Activated T-cell treated with anti-CD3 and anti-CD28 coated beads, Interleukin-2, amount 50 U/mL, for 24 hours (primary cell): ENCODE results near the gene TRAIP.
A peak's percentile ranks its signal among the peaks of the same experiment; 100 is the strongest.
"Not testable (repeated sequence)": the region's sequence is repeated elsewhere in the genome, so short reads cannot be mapped to it uniquely, and the experiment has no call there.

Source experiments
- DNase-seq: peaks from one replicate; pipeline ENCODE4 v3.0.0-alpha.2; 2020
- H3K27ac Mint-ChIP-seq: 2 replicates; pipeline ENCODE4 v1.8.0; 2020; ENCODE audit warnings: mild to moderate bottlenecking, mixed read lengths
- H3K27me3 Mint-ChIP-seq: 2 replicates; pipeline ENCODE4 v1.8.0; 2020; ENCODE audit warnings: mixed read lengths
- H3K36me3 Mint-ChIP-seq: 2 replicates; pipeline ENCODE4 v1.8.0; 2020; ENCODE audit warnings: low read depth, mixed read lengths
- H3K4me1 Mint-ChIP-seq: 2 replicates; pipeline ENCODE4 v1.8.0; 2020; ENCODE audit warnings: low read depth, mixed read lengths
- H3K4me3 Mint-ChIP-seq: 2 replicates; pipeline ENCODE4 v1.8.0; 2020; ENCODE audit warnings: mild to moderate bottlenecking, moderate library complexity, mixed read lengths
- H3K9me3 Mint-ChIP-seq: 2 replicates; pipeline ENCODE4 v1.8.0; 2020; ENCODE audit warnings: mixed read lengths

Gene TRAIP, protein sequence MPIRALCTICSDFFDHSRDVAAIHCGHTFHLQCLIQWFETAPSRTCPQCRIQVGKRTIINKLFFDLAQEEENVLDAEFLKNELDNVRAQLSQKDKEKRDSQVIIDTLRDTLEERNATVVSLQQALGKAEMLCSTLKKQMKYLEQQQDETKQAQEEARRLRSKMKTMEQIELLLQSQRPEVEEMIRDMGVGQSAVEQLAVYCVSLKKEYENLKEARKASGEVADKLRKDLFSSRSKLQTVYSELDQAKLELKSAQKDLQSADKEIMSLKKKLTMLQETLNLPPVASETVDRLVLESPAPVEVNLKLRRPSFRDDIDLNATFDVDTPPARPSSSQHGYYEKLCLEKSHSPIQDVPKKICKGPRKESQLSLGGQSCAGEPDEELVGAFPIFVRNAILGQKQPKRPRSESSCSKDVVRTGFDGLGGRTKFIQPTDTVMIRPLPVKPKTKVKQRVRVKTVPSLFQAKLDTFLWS

DNA sequence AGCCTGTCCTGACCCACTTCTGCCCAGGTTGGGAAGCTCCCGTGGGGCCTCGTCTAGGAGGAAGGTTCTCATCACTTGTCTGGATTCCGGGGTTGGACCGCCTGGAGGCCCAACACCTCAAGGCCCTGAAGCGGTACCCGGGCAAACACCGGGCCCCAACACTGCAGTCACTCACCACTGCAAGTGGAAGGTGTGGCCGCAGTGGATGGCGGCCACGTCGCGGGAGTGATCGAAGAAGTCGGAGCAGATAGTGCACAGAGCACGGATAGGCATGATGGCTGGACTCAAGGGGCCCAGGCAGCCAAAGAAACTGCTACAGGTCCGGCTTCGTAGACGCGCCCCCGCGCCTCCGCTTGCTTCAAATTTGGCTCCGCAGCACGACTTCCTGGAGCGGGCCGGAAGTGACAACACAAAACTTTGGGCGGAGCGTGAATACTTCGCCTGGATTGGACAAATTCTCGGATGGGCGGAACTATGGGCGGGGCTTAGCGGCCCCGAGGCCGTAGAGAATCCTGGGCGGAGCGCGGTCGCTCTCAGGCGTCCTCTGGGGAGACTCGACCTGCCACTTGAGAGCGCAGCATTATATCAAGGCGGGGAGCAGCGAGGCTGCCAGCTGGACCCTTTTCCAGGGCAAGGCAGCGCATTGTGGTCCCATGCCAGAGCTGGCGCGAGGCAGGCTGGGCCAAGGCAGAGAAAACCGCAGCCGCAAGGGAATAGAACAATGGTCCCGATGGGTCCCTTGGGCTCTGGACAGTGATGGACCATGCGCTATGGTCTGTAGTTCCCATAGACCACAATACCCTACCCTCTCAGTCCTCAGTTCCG, at the start of gene TRAIP:
Gene TRAIP, minus strand, starts transcription at position 384 of the 825 bp plus-strand sequence. Its CDS starts 111 bp downstream, at position 273.
- H3K27me3 Mint-ChIP-seq, result no peaks in the 10 kb centered on the region
- peak; percentile 97 for DNase-seq
- peaks cover 19% of the 10 kb centered on the region for H3K4me1 Mint-ChIP-seq
- peak within 1 kb of the TSS; percentile 97 for H3K4me3 Mint-ChIP-seq
- H3K9me3 Mint-ChIP-seq, result no peaks in the 10 kb centered on the region
- peak within 1 kb of the TSS; percentile 92 for H3K27ac Mint-ChIP-seq
- peaks cover 10% of the 10 kb centered on the region for H3K36me3 Mint-ChIP-seq

DNA sequence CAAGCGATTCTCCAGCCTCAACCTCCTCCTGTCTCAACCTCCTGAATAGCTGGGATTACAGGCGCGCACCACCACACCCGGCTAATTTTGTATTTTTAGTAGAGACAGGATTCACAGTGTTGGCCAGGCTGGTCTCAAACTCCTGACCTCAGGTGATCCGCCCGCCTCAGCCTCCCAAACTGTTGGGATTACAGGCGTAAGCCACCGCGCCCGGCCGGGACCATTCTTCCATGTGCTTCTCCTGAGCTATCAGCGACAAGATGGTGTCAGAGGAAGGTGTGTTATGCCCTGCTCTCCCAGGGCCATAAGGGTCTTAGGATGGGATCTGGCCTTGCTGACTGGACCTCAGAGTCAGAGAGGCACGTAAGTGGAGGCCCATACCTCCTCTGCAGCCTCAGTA, 48.1 kb upstream of the TRAIP start:
- H3K36me3 Mint-ChIP-seq, H3K27me3 Mint-ChIP-seq, H3K9me3 Mint-ChIP-seq, DNase-seq: not testable (repeated sequence)
- H3K4me1 Mint-ChIP-seq, result peaks cover 30% of the 10 kb centered on the region
- peak overlapping the region; percentile 81 for H3K4me3 Mint-ChIP-seq
- peak overlapping the region; percentile 90 for H3K27ac Mint-ChIP-seq

DNA sequence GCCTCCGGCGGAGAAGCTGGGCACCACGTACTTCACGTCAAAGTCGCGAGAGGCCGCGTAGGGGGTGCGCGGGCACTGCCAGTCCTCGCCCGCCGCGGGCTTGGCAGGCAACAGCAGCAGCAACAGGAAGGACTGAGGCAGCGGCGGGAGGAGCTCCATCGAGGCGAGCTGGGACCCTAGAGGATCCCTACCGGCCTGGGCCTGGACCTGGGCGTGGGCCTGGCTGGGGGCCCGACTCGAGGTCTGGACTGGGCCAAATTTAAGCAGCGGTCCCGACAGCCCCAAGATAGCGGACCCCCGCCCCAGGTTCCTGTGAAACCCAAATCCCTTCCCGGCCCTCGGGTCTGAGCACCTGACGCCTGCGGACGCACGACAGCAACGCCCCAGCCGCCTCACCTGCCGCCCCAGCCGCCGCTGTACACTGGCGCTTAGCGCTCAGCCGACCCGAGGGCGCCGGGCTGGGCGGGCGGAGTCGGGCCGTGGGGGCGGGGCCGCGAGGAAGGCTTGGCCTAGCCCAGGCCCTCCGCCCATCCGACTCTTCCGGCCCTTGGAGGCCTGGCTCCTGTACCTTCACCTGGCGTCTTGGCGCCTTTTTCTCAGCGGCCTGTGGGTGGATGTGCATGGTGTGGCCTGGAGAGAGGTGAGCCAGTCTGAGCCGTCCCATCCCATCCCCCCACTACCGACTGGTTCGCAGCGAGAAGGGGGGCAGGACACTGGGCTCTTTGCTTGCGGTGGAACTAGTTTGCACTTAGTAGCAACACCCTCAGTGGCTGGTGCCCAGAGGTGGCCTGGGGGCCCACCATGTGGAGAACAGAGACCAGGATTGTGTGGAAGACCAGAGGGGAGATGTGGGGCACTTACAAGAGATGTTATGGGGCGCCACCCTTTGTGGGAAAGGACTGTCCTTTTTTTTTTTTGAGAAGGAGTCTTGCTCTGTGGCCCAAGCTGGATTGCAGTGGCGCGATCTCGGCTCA, 47.4 kb upstream of the TRAIP start, which contains the start of gene MST1R:
Gene MST1R, minus strand, starts transcription at position 423 of the 974 bp plus-strand sequence. Its CDS starts 264 bp downstream, at position 159.
- Mint-ChIP-seq H3K4me3 (peak within 1 kb of the TSS; percentile 81), H3K27me3 (no peaks in the 10 kb centered on the region), H3K4me1 (peaks cover 30% of the 10 kb centered on the region)

DNA sequence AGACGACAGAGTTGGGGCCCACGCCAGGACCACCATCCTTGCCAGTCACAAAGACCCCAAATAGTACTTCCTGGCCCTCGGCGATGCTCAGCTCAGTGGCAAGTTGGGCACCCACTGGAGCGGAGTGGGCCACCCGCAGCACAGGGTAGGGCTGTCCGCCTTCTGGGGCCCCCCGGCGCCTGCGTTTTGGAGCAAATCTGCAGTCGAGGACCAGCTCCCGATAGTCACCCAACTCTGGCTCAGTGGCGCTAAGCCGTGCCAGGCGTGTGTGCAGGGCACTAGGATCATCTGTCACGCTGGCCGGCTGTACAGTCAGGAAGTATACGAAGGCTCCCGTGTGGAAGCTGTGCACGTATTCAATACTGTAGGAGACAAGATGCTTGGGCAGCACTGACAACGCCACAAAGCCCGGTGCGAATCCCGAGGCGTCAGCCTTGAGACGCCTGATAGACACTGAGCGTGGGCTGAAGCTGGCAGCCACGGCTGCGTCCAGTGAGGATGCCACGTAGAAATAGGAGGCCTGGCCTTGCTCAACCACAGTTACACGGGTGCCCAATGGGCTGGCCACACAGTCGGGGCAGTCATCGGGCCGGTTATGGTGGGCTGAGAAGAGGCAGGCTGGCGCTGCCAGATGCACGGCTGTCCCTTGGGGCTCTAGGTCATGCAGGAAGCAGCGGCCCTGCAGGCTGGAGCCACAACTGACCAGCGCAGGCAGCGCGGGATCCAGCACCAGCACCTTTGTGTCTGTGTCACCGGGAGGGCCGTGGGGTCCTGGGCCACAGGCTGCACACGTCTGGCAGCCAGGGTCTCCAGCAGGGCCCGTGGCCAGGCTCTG, 46.4 kb upstream of the TRAIP start:
- Mint-ChIP-seq H3K27ac (no peak overlapping the region), H3K9me3 (no peaks in the 10 kb centered on the region), H3K4me1 (peaks cover 30% of the 10 kb centered on the region), H3K4me3 (no peak overlapping the region), H3K36me3 (peaks cover 2% of the 10 kb centered on the region), H3K27me3 (no peaks in the 10 kb centered on the region)
- DNase-seq, result no peak

More for the DNA sequence above, 47.4 kb upstream of the TRAIP start, which contains the start of gene MST1R:
- peak; percentile 88 for DNase-seq
- H3K27ac Mint-ChIP-seq, result peak within 1 kb of the TSS; percentile 90
- H3K9me3 Mint-ChIP-seq, result no peaks in the 10 kb centered on the region
- peaks cover 2% of the 10 kb centered on the region for H3K36me3 Mint-ChIP-seq

DNA sequence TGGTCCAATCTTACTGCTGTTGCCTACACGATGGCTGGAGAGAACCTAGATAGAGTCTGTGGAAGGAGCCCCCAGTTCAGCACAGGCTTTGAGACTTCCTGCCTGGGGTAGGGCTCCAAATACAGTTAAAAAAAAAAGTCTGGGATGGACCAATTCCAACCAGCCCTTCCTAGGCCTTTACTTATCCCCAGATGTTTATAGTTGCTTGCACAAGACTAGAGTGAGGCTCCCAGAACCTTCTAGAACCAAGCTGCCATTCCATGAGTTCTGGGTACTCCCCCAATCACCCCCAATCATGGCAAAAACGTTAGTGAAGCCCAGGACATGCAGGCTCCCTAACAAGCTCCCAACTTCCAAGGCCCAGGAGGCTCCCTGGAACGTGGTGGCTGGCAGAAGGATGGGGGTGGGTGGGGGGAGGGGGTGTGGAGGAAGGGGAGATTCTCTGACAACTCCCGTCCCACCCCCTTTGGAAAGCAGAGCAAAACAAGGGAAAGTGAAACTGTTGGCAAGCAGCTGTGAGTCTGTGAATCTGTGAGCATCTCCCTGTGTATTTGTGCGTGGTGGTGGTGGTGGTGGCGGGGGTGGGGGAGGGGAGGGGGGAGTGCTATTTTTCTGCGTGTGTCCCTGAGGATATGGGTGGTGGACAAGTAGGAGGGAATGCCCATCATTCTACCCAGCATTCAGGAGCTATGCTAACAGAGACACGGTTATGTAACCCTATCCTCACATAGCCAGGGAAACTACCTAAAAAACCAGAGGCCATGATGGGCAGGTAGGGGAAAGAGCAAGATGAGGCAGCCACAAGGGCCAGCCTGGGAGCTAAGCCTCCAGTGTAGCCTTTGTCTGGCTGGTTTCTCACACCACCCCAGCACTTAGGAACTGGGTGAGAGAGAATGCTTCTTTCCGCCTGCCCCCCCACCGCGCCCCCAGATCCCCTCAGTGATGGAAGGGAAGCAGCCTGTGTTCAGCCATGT, 45.3 kb upstream of the TRAIP start:
- no peak overlapping the region for H3K27ac Mint-ChIP-seq
- H3K27me3 Mint-ChIP-seq, result no peaks in the 10 kb centered on the region
- H3K4me3 Mint-ChIP-seq, result no peak overlapping the region
- H3K36me3 Mint-ChIP-seq, result peaks cover 2% of the 10 kb centered on the region
- H3K9me3 Mint-ChIP-seq, result no peaks in the 10 kb centered on the region
- peaks cover 27% of the 10 kb centered on the region for H3K4me1 Mint-ChIP-seq
- no peak for DNase-seq

DNA sequence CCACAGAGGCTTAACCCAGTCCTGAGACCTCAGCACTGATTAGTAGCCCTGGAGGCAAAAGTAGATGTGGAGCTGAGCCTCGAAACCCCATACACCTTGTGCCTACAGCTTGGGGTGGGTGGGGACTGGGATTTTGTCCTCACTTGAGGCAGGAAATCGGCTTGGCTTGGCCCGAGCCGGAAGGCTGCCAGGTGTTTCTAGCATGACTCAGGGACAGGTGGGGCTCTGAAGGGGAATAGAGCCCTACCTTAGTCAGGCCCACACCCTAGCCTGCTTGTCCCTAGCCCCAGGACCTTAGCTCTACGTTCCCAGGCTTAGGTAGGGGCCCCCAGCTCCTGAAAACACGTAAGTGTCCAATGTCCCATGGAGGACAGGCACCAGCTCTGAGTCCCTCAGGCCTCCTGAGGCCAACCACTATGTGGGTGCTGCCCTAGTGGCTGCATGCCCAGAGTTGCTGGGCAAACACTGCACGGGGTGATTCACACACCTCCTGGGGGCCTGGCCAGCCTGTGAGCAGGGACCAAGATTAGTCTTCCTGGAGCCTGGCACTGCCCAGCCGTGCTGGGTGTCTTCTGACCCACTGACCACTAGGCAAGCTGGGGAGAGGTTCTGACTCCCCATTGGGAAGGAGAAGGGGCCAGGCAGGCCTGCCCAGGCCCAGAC, 44.3 kb upstream of the TRAIP start:
- H3K4me3 Mint-ChIP-seq, result no peak overlapping the region
- H3K36me3 Mint-ChIP-seq, result peaks cover 2% of the 10 kb centered on the region
- DNase-seq, result no peak

DNA sequence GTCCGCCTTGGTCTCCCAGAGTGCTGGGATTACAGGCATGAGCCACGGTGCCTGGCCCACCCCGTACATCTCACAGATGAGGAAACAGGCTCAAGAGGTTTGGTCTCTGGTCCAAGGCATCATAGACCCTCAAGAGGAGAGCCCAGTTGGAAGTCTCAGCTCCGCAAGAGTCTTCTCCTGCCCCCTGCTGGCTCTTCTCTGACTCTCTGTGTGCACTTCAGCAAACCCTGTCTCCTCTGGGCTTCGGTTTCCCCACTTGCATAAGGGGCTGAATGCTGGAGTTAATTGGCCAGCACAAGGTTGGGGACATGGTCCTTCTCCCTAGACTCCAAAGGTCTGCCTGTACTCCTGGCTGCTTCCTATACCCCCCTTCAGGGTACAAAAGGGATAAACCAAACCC, 43.5 kb upstream of the TRAIP start:
- no peak overlapping the region for H3K27ac Mint-ChIP-seq
- no peak overlapping the region for H3K4me3 Mint-ChIP-seq
- DNase-seq, result no peak
- H3K27me3 Mint-ChIP-seq, result no peaks in the 10 kb centered on the region
- peaks cover 2% of the 10 kb centered on the region for H3K36me3 Mint-ChIP-seq
- H3K4me1 Mint-ChIP-seq, result peaks cover 13% of the 10 kb centered on the region
- H3K9me3 Mint-ChIP-seq, result no peaks in the 10 kb centered on the region

More for the DNA sequence above, 44.3 kb upstream of the TRAIP start:
- no peak overlapping the region for H3K27ac Mint-ChIP-seq
- H3K9me3 Mint-ChIP-seq, result no peaks in the 10 kb centered on the region
- H3K4me1 Mint-ChIP-seq, result peaks cover 16% of the 10 kb centered on the region
- no peaks in the 10 kb centered on the region for H3K27me3 Mint-ChIP-seq

DNA sequence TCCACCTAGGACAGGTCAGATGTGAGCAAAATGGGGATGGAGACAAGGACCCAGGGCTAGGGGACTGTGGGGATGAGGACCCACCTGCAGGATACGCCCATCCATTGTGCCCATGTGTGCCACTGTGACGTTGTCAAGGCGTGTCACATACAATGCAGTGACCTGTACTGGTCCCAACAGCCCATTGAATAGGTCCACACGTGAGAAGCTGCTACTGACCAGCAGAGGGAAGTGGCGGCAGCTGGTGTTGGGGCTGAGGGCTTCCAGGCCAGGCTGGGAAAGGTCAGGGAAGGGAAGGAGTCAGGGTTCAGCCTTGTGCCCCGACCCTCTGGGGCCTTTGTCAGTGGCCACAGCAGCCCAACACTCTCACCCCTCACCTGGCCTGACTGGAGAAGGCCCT, 42.6 kb upstream of the TRAIP start:
- Mint-ChIP-seq H3K27ac (no peak overlapping the region), H3K4me1 (peaks cover 6% of the 10 kb centered on the region), H3K27me3 (no peaks in the 10 kb centered on the region), H3K4me3 (no peak overlapping the region), H3K36me3 (peaks cover 1% of the 10 kb centered on the region), H3K9me3 (no peaks in the 10 kb centered on the region)
- DNase-seq, result no peak

DNA sequence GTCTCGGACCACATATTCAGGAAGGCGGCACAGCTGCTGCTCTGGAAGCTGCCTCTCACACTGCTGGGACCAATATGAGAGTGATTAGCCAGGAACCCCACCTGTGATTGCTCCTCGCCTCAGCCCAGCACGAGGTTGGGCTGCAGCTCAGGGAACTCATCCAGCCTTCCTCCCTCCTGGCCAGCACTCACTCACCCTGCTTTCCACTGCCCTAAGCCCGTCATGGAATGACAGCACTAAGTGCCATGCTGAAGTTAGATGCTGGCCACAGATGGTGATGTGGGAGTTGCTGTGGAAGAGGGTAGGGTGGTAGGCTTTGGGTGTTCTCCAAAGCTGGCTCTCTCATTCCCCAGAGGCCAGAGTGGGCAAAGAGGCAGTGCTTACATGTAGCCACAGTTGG, 40.0 kb upstream of the TRAIP start:
- Mint-ChIP-seq H3K9me3 (no peaks in the 10 kb centered on the region), H3K36me3 (no peaks in the 10 kb centered on the region)

DNA sequence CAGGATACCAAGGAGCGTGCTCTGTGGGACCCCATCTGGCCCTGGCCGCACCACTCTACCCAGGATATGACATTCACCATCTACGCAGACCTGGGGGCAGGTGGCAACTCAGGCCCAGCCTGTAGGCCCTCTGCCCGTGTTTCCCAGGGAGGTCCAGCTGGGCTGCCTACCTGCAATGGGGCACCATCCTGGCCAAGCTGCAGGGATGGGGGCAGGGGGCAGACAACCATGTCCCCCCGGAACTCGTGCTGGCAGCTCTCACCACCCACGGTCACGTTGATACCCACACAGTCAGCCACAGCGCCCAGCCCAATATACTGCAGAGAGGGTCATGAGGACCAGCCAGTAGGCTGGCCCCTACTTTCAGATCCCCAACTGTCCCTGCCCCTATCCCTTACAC, 39.4 kb upstream of the TRAIP start:
- DNase-seq, result no peak
- H3K27me3 Mint-ChIP-seq, result no peaks in the 10 kb centered on the region
- H3K4me1 Mint-ChIP-seq, result no peaks in the 10 kb centered on the region
- no peak overlapping the region for H3K4me3 Mint-ChIP-seq
- H3K36me3 Mint-ChIP-seq, result no peaks in the 10 kb centered on the region
- no peaks in the 10 kb centered on the region for H3K9me3 Mint-ChIP-seq
- H3K27ac Mint-ChIP-seq, result no peak overlapping the region

More for the DNA sequence above, 40.0 kb upstream of the TRAIP start:
- DNase-seq, result no peak
- H3K27me3 Mint-ChIP-seq, result no peaks in the 10 kb centered on the region
- H3K4me3 Mint-ChIP-seq, result no peak overlapping the region
- H3K27ac Mint-ChIP-seq, result no peak overlapping the region
- peaks cover under 1% of the 10 kb centered on the region for H3K4me1 Mint-ChIP-seq

DNA sequence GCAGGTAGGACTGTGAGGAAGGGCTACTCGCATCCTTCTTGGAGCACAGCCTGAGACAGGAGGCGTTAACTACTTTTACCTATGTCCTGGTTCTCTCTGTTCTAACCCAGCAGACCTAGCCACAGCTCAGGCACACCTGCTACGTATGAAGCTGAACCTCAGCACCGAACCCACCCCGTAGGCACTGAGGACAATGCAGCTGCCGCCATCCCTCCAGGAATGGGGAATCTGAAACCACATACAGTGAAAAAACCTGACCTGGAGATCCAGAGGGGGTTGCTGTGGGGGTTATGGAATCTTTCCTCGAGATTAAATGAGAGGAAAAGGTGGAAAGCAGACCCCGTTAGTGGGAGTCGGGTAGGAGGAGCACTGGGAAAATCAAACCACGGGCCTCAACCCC, 32.9 kb upstream of the TRAIP start:
- H3K27me3 Mint-ChIP-seq, result no peaks in the 10 kb centered on the region
- H3K9me3 Mint-ChIP-seq, result no peaks in the 10 kb centered on the region
- no peak overlapping the region for H3K27ac Mint-ChIP-seq
- H3K4me1 Mint-ChIP-seq, result no peaks in the 10 kb centered on the region
- H3K36me3 Mint-ChIP-seq, result no peaks in the 10 kb centered on the region
- H3K4me3 Mint-ChIP-seq, result no peak overlapping the region
- no peak for DNase-seq

DNA sequence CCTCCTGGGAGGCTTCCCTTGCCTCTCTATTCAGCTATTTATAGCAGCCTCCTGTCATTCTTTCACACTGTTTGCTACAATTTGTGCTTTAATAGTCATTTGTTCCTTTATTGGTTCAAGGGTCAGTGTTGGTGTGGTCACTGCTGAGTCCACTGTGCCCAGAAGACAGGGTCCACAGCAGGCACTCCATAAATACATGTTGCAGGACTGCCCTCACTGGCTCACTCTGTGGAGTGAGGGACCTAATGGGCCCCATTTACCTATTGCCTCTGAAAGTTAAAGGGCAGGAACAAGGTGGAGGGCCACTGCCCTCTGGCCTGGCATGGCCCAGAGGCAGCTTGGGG, 30.5 kb upstream of the TRAIP start:
- Mint-ChIP-seq H3K4me3 (no peak overlapping the region), H3K27me3 (no peaks in the 10 kb centered on the region), H3K36me3 (no peaks in the 10 kb centered on the region), H3K27ac (no peak overlapping the region), H3K9me3 (no peaks in the 10 kb centered on the region), H3K4me1 (no peaks in the 10 kb centered on the region)
- no peak for DNase-seq
